CD4-positive, alpha-beta T cell treated with Interleukin-1 beta for 1 hour (primary cell): ENCODE data around the gene SV2A.
"Not testable (repeated sequence)": the region's sequence is repeated elsewhere in the genome, so short reads cannot be mapped to it uniquely, and the experiment has no call there.

ENCODE experiments used
- DNase-seq, 2 donors: peaks; one replicate each; pipeline ENCODE4 v3.0.0-alpha.2; 2020 to 2022

SV2A gene

GRCh38 chr1:149885339-149886120 is 32.1 kb downstream of the SV2A start:
- peak; percentile 65 to 71 for DNase-seq

GRCh38 chr1:149884433-149885338 is 33.0 kb downstream of the SV2A start:
- DNase-seq: peak; percentile 15 to 24

GRCh38 chr1:149883598-149884247 is 33.9 kb downstream of the SV2A start:
- no peak for DNase-seq

- DNase-seq: no peak
These were observed 35.8 kb downstream of the SV2A start for GRCh38 chr1:149881876-149882275.

GRCh38 chr1:149879556-149879955 is 38.1 kb downstream of the SV2A start:
- no peak for DNase-seq

- DNase-seq: no peak
These were observed 40.3 kb downstream of the SV2A start for GRCh38 chr1:149877211-149877946.

GRCh38 chr1:149873060-149873459 is 44.6 kb downstream of the SV2A start:
- not testable (repeated sequence) for DNase-seq

GRCh38 chr1:149866887-149867286 is 50.8 kb downstream of the SV2A start:
- not testable (repeated sequence) for DNase-seq

GRCh38 chr1:149861497-149862054 is 56.1 kb downstream of the SV2A start:
- not testable (repeated sequence) for DNase-seq

- not testable (repeated sequence) for DNase-seq
These were observed 56.8 kb downstream of the SV2A start for GRCh38 chr1:149860684-149861496.

- not testable (repeated sequence) for DNase-seq
These were observed 57.4 kb downstream of the SV2A start for GRCh38 chr1:149860271-149860670.
